Endodermal cell (in vitro differentiated cells): ENCODE results near the gene SPRR2A. TPM values are rescaled to one million over a fixed set of nuclear protein-coding genes. Genes with fewer than 3 reads are reported as not detected.
"Not testable (repeated sequence)": the region's sequence is repeated elsewhere in the genome, so short reads cannot be mapped to it uniquely, and the experiment has no call there.

Source experiments
- DNase-seq: peaks from one replicate; pipeline ENCODE4 v3.0.0-alpha.2; 2017
- H3K27ac ChIP-seq: 2 replicates; pipeline ENCODE4 v1.5.1; 2013; ENCODE audit warnings: mild to moderate bottlenecking, low read depth, low read length, moderate library complexity
- H3K27me3 ChIP-seq: 2 replicates; pipeline ENCODE4 v1.6.1; 2013; ENCODE audit warnings: mild to moderate bottlenecking, low read length, moderate library complexity; ENCODE audit not compliant: insufficient read depth, control insufficient read depth, poor library complexity, severe bottlenecking
- H3K36me3 ChIP-seq: 2 replicates; pipeline ENCODE4 v1.7.0; 2013; ENCODE audit warnings: mild to moderate bottlenecking, low read length, moderate library complexity; ENCODE audit not compliant: control insufficient read depth, insufficient read depth
- H3K4me1 ChIP-seq: one replicate; pipeline ENCODE4 v1.7.0; 2013; ENCODE audit warnings: low read length; ENCODE audit not compliant: control insufficient read depth, insufficient read depth
- H3K4me3 ChIP-seq: 2 replicates; pipeline ENCODE4 v1.5.1; 2013; ENCODE audit warnings: mild to moderate bottlenecking, low read length, moderate library complexity
- H3K9ac ChIP-seq: 2 replicates; pipeline ENCODE4 v1.6.1; 2013; ENCODE audit warnings: mild to moderate bottlenecking, low read length, moderate library complexity; ENCODE audit not compliant: poor library complexity, severe bottlenecking; ENCODE audit errors: extremely low read depth
- H3K9me3 ChIP-seq: 2 replicates; pipeline ENCODE4 v1.6.1; 2013; ENCODE audit warnings: mild to moderate bottlenecking, low read length, moderate library complexity; ENCODE audit not compliant: control insufficient read depth
- H3K27ac Mint-ChIP-seq: 2 replicates; pipeline ENCODE4 v1.8.0; 2020; ENCODE audit warnings: mixed read lengths
- H3K27me3 Mint-ChIP-seq: 2 replicates; pipeline ENCODE4 v1.8.0; 2021; ENCODE audit warnings: mild to moderate bottlenecking, mixed read lengths; ENCODE audit not compliant: insufficient read depth
- H3K36me3 Mint-ChIP-seq: 2 replicates; pipeline ENCODE4 v1.8.0; 2020; ENCODE audit warnings: low read depth, mixed read lengths
- H3K4me1 Mint-ChIP-seq: 2 replicates; pipeline ENCODE4 v1.8.0; 2020; ENCODE audit warnings: mixed read lengths
- H3K4me3 Mint-ChIP-seq: 2 replicates; pipeline ENCODE4 v1.8.0; 2020; ENCODE audit warnings: mild to moderate bottlenecking, moderate library complexity, mixed read lengths
- H3K9me3 Mint-ChIP-seq: 2 replicates; pipeline ENCODE4 v1.8.0; 2020; ENCODE audit warnings: mild to moderate bottlenecking, mixed read lengths
- WGBS, 2 experiments: methylation state at CpG; one replicate each; pipeline versions ENCODE4 v1.1.5 to v1.1.7; 2013; ENCODE audit warnings: missing lambda C conversion rate in 2 of 2, mixed read lengths in 1 of 2; ENCODE audit not compliant: insufficient coverage in 1 of 2, insufficient read length in 1 of 2; 5-methylcytosine and 5-hydroxymethylcytosine counted together
- total RNA-seq, 2 donors: library from RNA; stranded (reverse); fragmentation: NEBNext Ultra II Directional in 1 of 2; extraction: Animal tissue kit (Norgen Biotek cat#: 25700) in 1 of 2; gene quantifications; 2 replicates in 1 of 2; 3 replicates in 1 of 2; pipeline ENCODE4 v1.2.1, GENCODE V29; 2021
- TF ChIP-seq, protein P1 (sequence below): fragments of 200-600 bp; sonication (generic); conservative IDR thresholded peaks from 2 replicates; pipeline ENCODE4 v1.5.0; 2021; ENCODE audit warnings: antibody characterized with exemption, mild to moderate bottlenecking

The SPRR2A gene
- total RNA-seq, 2 donors from 2014 or later, result not detected

DNA sequence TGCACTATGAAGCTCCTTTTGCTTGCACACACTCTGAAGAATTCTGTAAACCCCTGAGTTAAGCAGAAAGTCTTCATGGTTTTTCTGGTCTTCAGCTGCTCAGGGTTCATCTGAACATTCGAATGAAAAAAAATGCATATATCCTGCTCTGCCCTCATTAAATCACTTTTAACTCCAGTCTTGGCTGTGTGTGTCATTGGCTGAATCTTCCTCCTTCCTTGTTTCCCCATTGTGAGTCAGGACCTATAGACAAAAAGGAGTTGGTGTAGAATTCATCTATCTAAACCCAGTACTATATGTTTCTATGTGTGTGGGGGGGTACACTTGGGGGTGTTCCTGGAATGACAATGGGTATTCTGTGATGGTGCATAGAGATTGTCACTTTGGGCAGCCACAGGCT lies 32.9 kb downstream of the SPRR2A start:
- Mint-ChIP-seq H3K36me3 (no peaks in the 10 kb centered on the region), H3K4me1 (peaks cover 16% of the 10 kb centered on the region), H3K9me3 (peaks cover 14% of the 10 kb centered on the region), H3K27ac (no peak overlapping the region), H3K4me3 (no peak overlapping the region), H3K27me3 (no peaks in the 10 kb centered on the region)
- no peaks in the 10 kb centered on the region for H3K27me3 ChIP-seq
- no peaks in the 10 kb centered on the region for H3K9me3 ChIP-seq
- H3K4me3 ChIP-seq, result no peak overlapping the region
- H3K36me3 ChIP-seq, result no peaks in the 10 kb centered on the region
- WGBS, 2 experiments, result 100% methylated on average over 1 of the region's 1 CpG; no CpG with 5 or more reads in 1 of the 2 experiments
- TF ChIP-seq, protein P1, sequence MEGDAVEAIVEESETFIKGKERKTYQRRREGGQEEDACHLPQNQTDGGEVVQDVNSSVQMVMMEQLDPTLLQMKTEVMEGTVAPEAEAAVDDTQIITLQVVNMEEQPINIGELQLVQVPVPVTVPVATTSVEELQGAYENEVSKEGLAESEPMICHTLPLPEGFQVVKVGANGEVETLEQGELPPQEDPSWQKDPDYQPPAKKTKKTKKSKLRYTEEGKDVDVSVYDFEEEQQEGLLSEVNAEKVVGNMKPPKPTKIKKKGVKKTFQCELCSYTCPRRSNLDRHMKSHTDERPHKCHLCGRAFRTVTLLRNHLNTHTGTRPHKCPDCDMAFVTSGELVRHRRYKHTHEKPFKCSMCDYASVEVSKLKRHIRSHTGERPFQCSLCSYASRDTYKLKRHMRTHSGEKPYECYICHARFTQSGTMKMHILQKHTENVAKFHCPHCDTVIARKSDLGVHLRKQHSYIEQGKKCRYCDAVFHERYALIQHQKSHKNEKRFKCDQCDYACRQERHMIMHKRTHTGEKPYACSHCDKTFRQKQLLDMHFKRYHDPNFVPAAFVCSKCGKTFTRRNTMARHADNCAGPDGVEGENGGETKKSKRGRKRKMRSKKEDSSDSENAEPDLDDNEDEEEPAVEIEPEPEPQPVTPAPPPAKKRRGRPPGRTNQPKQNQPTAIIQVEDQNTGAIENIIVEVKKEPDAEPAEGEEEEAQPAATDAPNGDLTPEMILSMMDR, result no peak
- no peak overlapping the region for H3K27ac ChIP-seq
- DNase-seq, result no peak
- peaks cover 4% of the 10 kb centered on the region for H3K4me1 ChIP-seq
- H3K9ac ChIP-seq, result no peak overlapping the region

DNA sequence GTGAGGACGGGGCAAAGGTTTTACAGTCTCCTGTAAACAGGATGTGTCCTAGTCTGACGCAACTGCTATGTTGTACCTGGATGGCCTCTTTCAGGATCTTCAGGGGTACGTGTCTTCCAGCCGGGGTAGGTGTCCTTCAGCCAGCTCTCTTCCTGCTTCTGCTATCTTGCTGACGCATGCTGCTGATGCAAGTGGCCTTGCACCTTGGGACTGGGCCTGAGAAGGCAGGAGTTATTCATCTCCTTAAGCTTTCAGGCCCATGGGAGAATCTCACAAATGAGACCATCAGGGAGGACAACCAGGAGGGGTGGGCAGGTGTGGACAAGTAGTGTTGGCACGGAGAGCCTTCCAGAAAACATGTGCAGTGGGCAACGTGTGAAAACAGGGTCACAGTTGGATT lies 34.2 kb downstream of the SPRR2A start:
- peaks cover 16% of the 10 kb centered on the region for H3K9me3 Mint-ChIP-seq
- no peaks in the 10 kb centered on the region for H3K36me3 Mint-ChIP-seq
- Histone ChIP-seq H3K9me3 (no peaks in the 10 kb centered on the region), H3K9ac (no peak overlapping the region), H3K4me3 (no peak overlapping the region), H3K36me3 (no peaks in the 10 kb centered on the region), H3K27ac (no peak overlapping the region), H3K27me3 (no peaks in the 10 kb centered on the region), H3K4me1 (peaks cover 4% of the 10 kb centered on the region)
- H3K27ac Mint-ChIP-seq, result no peak overlapping the region
- H3K27me3 Mint-ChIP-seq, result no peaks in the 10 kb centered on the region
- H3K4me1 Mint-ChIP-seq, result peaks cover 16% of the 10 kb centered on the region
- no peak for DNase-seq
- no peak overlapping the region for H3K4me3 Mint-ChIP-seq
- 81 to 89% methylated on average over 7 of the region's 7 CpGs for WGBS, 2 experiments
- TF ChIP-seq, protein P1, result no peak

DNA sequence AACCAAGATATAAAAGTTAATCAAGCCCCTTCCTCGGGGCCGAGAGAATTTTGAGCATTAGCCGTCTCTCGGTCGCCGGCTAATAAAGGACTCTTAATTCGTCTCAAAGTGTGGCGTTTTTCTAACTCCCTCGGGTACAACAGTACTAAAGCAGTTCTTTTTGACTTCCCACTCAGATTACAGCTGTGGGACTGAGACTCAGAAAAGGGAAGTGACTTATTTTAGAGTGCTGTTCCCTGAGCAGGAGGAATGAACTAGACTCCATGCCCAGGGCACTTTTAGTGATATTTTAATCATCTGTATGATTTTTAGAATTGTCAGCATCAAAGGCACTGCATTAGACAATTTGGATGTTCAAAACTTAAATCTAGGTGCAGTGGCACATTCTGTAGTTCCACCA lies 35.0 kb downstream of the SPRR2A start:
- H3K27me3 Mint-ChIP-seq, H3K36me3 Mint-ChIP-seq, H3K4me3 Mint-ChIP-seq, H3K36me3 ChIP-seq, H3K9me3 ChIP-seq, H3K9ac ChIP-seq, H3K4me1 ChIP-seq, H3K27me3 ChIP-seq, H3K27ac ChIP-seq, DNase-seq, H3K4me3 ChIP-seq: not testable (repeated sequence)
- Mint-ChIP-seq H3K9me3 (peaks cover 16% of the 10 kb centered on the region), H3K4me1 (peaks cover 16% of the 10 kb centered on the region), H3K27ac (peak overlapping the region; percentile 70)
- WGBS, 2 experiments, result 80 to 90% methylated on average over 1 to 9 of the region's 9 CpGs

DNA sequence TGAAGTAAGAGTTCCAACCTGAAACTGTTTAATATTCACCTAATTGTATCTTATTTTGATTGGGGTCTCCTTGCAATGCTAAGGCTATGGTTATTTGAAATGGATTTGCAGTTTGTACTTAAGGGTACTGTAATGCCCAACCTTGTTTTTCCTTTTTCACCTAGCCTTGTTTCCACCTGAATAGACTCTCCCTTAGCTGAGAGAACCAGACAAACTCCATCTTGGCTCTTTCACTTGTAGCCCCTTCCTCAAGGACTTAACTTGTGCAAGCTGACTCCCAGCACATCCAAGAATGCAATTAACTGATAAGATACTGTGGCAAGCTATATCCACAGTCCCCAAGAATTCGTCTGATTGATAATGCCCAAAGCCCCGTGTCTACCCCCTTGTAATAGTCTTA lies 35.5 kb downstream of the SPRR2A start:
- not testable (repeated sequence) for H3K36me3 ChIP-seq, H3K27ac ChIP-seq, H3K4me3 ChIP-seq, H3K36me3 Mint-ChIP-seq, DNase-seq, H3K9ac ChIP-seq, H3K4me1 ChIP-seq, H3K9me3 ChIP-seq, H3K27me3 ChIP-seq, H3K4me3 Mint-ChIP-seq, H3K27me3 Mint-ChIP-seq
- H3K9me3 Mint-ChIP-seq, result peaks cover 16% of the 10 kb centered on the region
- WGBS, 2 experiments, result 67 to 100% methylated on average over 2 of the region's 2 CpGs
- peak overlapping the region; percentile 70 for H3K27ac Mint-ChIP-seq
- peaks cover 16% of the 10 kb centered on the region for H3K4me1 Mint-ChIP-seq

DNA sequence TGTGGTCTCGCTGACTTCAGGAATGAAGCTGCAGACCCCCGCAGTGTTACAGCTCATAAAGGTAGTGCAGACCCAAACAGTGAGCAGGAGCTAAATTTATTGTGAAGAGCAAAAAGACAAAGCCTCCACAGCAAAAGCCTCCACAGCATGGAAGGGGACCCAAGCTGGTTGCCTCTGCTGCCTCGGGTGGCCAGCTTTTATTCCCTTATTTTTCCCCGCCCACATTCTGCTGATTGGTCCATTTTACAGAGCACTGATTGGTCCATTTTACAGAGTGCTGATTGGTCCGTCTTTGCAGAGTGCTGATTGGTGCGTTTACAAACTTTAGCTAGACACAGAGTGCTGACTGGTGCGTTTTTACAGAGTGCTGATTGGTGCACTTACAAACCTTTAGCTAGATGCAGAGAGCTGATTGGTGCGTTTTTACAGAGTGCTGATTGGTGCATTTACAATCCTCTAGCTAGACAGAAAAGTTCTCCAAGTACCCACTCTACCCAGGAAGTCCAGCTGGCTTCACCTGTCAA lies 46.0 kb downstream of the SPRR2A start:
- not testable (repeated sequence) for H3K36me3 Mint-ChIP-seq, H3K36me3 ChIP-seq, H3K4me1 ChIP-seq, H3K27me3 ChIP-seq, H3K27ac Mint-ChIP-seq, H3K4me3 ChIP-seq, H3K4me1 Mint-ChIP-seq, H3K27me3 Mint-ChIP-seq, H3K9ac ChIP-seq, H3K27ac ChIP-seq, DNase-seq, H3K4me3 Mint-ChIP-seq
- 76 to 85% methylated on average over 7 to 8 of the region's 8 CpGs for WGBS, 2 experiments
- peaks cover 27% of the 10 kb centered on the region for H3K9me3 ChIP-seq
- peaks cover 27% of the 10 kb centered on the region for H3K9me3 Mint-ChIP-seq
